Measurements from ENCODE around the gene ANKRD53. TPM values are rescaled to one million over a fixed set of nuclear protein-coding genes. Genes with fewer than 3 reads are reported as not detected.

The ANKRD53 gene
- polyA plus RNA-seq, 1 of the 3 experiments (the other 2 are of a cell fraction) = 0.58 TPM

DNA sequence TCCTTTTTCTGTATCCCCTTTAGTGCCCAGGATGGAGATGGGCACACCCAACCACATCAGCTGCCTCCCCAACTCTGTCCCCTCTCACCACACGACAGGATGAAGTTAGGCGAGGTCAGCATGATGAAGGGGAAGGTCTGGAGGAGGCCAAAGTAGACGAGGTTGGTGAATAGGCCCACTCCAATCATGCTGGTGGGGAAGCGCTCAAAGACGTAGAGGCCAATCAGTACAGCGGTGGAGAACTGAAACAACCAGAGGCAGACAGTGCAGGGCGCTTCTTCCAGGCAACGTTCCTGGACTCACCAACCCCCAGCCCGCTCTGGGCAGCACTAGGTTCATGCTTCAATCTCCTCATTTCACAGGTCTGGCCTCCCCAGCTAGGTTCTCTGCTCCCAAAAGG, 13.3 kb downstream of the ANKRD53 start:
- Histone ChIP-seq H3K27ac (ENCODE audit: low read depth in 2 of 2, low read length in 1 of 2) (no peak overlapping the region), H3K9ac (no peak overlapping the region), H3K9me3 (no peaks in the 10 kb centered on the region), H3K36me3 (replicated peaks in 1 of 2; ENCODE audit: control insufficient read depth in 1 of 2, insufficient read depth in 2 of 2, low read length in 1 of 2) (peaks cover 0 to 47% of the 10 kb centered on the region in 2 experiments), H3K79me2 (ENCODE audit: insufficient read depth) (peaks cover 31% of the 10 kb centered on the region), H3K4me2 (no peak overlapping the region), H4K20me1 (ENCODE audit: insufficient read depth) (peaks cover 8% of the 10 kb centered on the region; the same call in 1 of the 2 replicates), H3K9me2 (no peaks in the 10 kb centered on the region), H3K27me3 (ENCODE audit: insufficient read depth) (no peaks in the 10 kb centered on the region), H2AFZ (ENCODE audit: low read depth) (no peak overlapping the region), H3K4me1 (ENCODE audit: control insufficient read depth in 1 of 2, insufficient read depth in 2 of 2, low read depth in 1 of 2, low read length in 1 of 2) (peaks cover 9 to 14% of the 10 kb centered on the region in 2 experiments; a peak in 1 of 4 replicates), H3F3A (replicated peaks; ENCODE audit: insufficient read depth) (no peaks in the 10 kb centered on the region), H3K4me3 (ENCODE audit: low read depth in 2 of 2, low read length in 1 of 2) (no peak overlapping the region)
- TF ChIP-seq, protein P1, sequence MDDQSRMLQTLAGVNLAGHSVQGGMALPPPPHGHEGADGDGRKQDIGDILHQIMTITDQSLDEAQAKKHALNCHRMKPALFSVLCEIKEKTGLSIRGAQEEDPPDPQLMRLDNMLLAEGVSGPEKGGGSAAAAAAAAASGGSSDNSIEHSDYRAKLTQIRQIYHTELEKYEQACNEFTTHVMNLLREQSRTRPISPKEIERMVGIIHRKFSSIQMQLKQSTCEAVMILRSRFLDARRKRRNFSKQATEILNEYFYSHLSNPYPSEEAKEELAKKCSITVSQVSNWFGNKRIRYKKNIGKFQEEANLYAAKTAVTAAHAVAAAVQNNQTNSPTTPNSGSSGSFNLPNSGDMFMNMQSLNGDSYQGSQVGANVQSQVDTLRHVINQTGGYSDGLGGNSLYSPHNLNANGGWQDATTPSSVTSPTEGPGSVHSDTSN (IDR thresholded peaks at IDR 0.05) = no peak
- TF ChIP-seq EZH2phosphoT487 (IDR thresholded peaks at IDR 0.05; ENCODE audit: borderline replicate concordance, low read depth) (no peak), YY1 (IDR thresholded peaks at IDR 0.05; ENCODE audit: low read depth) (no peak), NFIC (IDR thresholded peaks at IDR 0.05; ENCODE audit: borderline replicate concordance) (no peak), TEAD4 (IDR thresholded peaks at IDR 0.05; ENCODE audit: borderline replicate concordance, insufficient read depth) (no peak), TAF1 (IDR thresholded peaks at IDR 0.05; ENCODE audit: borderline replicate concordance, low read depth, low read length) (no peak), RCOR1 (IDR thresholded peaks at IDR 0.05; ENCODE audit: low read length) (no peak)
- TF ChIP-seq, protein P2, sequence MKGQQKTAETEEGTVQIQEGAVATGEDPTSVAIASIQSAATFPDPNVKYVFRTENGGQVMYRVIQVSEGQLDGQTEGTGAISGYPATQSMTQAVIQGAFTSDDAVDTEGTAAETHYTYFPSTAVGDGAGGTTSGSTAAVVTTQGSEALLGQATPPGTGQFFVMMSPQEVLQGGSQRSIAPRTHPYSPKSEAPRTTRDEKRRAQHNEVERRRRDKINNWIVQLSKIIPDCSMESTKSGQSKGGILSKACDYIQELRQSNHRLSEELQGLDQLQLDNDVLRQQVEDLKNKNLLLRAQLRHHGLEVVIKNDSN (IDR thresholded peaks at IDR 0.05; ENCODE audit: borderline replicate concordance, low read depth) = no peak
- TF ChIP-seq, protein P3, sequence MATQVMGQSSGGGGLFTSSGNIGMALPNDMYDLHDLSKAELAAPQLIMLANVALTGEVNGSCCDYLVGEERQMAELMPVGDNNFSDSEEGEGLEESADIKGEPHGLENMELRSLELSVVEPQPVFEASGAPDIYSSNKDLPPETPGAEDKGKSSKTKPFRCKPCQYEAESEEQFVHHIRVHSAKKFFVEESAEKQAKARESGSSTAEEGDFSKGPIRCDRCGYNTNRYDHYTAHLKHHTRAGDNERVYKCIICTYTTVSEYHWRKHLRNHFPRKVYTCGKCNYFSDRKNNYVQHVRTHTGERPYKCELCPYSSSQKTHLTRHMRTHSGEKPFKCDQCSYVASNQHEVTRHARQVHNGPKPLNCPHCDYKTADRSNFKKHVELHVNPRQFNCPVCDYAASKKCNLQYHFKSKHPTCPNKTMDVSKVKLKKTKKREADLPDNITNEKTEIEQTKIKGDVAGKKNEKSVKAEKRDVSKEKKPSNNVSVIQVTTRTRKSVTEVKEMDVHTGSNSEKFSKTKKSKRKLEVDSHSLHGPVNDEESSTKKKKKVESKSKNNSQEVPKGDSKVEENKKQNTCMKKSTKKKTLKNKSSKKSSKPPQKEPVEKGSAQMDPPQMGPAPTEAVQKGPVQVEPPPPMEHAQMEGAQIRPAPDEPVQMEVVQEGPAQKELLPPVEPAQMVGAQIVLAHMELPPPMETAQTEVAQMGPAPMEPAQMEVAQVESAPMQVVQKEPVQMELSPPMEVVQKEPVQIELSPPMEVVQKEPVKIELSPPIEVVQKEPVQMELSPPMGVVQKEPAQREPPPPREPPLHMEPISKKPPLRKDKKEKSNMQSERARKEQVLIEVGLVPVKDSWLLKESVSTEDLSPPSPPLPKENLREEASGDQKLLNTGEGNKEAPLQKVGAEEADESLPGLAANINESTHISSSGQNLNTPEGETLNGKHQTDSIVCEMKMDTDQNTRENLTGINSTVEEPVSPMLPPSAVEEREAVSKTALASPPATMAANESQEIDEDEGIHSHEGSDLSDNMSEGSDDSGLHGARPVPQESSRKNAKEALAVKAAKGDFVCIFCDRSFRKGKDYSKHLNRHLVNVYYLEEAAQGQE (IDR thresholded peaks at IDR 0.05; ENCODE audit: low read depth, low read length) = no peak
- no peak for DNase-seq
- CTCF ChIA-PET = interaction anchor here (1.1 to 1.3 kb wide), 4 partner anchors 10 to 120 kb away, joined by 3 to 5 read pairs (median 3); no protein-coding TSS in a partner anchor
- WGBS (ENCODE audit: low lambda C conversion rate) = 95% methylated on average over 9 of the region's 9 CpGs
- POLR2A ChIA-PET = no interaction called here
